Activated CD4-positive, alpha-beta T cell treated with anti-CD3 and anti-CD28 coated beads for 24 hours (primary cell): ENCODE results near the gene NIF3L1.

Experiments used
- DNase-seq, 2 donors: peaks; one replicate each; pipeline ENCODE4 v3.0.0-alpha.2; 2020; ENCODE audit warnings: low read depth in 2 of 2

NIF3L1 gene

DNA sequence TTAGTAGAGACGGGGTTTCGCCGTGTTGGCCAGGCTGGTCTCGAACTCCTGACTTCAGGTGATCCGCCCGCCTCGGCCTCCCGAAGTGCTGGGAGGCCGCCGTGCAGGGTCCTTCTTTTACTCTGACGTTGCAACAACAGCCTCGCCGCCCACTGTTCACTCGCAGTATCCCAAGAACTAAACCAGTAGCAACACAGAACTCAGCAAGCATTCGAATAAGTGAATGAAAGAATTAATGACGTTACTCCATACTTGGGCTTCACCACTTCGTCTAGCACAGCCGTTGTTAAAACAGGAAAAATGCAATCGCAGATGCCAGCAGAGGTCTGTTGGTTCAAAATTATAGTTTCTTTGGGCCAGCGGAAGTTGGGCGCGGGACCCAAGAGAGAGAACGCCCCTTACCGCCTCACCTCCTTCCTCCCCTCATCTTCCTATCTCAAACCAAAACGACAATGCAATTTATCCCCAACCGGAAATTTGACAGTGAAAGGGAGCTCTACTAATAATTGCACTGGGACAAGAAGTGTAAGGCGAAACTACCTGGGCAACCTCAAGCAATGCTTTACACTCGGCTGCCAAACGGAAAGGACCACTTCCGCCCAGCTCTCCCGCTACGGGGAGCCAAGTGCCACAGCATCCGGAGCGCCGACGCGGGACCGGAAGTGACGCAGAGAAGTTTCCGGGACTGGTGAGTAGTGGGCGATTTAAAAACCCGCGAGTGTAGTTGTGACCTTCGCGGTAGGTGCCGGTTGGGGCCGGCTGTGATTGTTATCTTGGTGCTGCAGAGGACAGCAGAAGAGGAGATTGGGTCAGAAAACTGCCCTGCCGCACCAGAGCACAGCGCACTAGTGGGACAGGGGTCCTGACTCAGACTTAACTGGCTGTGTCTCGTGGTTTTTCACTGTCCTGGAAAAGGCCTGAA is at the start of gene NIF3L1, which contains the start of gene PPIL3:
Gene NIF3L1 (plus strand): TSS at position 668 of the 922 bp plus-strand sequence. CDS start 2,573 bp downstream, outside the sequence.
Gene PPIL3 (minus strand): TSS at position 374 of the 922 bp plus-strand sequence. CDS start 1,462 bp downstream, outside the sequence.
- DNase-seq: peak; percentile 94 to 95

DNA sequence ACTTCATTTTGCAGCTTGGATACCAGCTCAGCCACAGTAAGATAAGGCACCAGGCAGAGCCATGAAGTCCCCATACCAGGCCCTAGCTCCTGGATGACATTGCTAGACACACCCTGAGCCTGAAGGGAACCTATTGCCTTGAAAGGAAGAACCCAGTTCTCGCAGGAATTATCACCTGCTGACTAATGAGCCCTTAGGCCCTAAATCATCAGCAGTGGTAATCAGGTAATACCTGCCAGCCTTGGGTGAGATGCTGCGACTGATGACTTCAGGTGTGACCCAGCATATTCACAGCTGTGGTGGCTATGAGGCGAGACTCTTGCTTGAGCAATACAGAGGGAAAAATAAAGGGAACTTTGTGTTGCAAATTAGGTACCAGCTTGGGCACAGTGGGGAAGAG is 49.7 kb upstream of the NIF3L1 start:
- DNase-seq: no peak

- no peak for DNase-seq
Observed at GRCh38 chr2:200843993-200844948, 44.9 kb upstream of the NIF3L1 start.

- DNase-seq: no peak
Observed at GRCh38 chr2:200845194-200845593, 44.0 kb upstream of the NIF3L1 start.

- no peak for DNase-seq
Observed at GRCh38 chr2:200845669-200846325, 43.4 kb upstream of the NIF3L1 start.

DNA sequence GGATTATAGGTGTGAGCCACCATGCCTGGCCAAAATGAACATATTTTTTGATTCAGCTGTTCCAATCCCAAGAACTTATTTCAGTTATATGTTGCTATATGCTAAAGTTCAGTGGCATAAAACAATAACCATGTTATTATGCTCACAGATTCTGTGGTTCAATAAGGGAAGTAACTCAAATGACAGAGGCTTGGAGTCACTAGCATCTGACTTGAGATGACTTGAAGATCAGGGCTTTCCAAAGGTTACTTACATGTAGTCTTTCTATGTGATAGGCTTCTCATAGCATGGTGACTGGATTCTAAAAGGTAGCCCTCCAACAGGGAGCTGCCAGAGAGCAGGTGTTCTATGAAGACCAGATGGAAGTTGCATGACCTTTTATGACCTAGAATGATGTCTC is 41.9 kb upstream of the NIF3L1 start:
- DNase-seq: no peak

GRCh38 chr2:200847939-200848338 is 41.2 kb upstream of the NIF3L1 start:
- DNase-seq: no peak

DNA sequence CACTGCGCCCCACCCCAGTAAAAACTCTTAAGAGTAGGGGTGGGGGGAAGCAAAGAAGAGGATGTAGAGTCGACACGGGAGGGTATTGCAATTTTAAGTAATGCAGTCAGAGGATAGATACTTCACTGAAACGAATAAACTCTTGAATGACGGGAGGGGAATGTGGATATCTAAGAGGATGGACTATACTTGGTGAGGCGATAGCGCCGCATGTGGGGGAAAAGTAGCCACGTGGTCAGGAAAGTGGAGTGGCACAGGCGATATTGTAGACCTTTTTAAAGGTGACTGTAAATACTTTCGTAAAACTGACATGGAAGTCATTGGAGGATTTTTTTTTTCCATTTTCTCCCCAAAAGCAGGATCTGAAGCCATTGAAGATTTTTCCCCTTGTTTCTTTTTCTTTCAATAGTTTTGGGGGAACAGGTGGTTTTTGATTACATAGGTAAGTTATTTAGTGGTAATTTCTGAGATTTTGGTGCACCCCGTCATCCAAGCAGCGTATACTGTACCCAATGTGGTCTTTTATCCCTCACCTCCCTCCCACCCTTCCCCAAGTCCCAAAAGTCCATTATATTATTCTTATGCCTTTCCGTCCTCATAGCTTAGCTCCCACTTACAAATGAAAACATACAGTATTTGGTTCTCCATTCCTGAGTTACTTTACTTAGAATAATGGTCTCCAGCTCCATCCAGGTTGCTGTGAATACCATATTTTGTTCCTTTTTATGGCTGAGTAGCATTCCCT is 38.5 kb upstream of the NIF3L1 start:
- DNase-seq: no peak

DNA sequence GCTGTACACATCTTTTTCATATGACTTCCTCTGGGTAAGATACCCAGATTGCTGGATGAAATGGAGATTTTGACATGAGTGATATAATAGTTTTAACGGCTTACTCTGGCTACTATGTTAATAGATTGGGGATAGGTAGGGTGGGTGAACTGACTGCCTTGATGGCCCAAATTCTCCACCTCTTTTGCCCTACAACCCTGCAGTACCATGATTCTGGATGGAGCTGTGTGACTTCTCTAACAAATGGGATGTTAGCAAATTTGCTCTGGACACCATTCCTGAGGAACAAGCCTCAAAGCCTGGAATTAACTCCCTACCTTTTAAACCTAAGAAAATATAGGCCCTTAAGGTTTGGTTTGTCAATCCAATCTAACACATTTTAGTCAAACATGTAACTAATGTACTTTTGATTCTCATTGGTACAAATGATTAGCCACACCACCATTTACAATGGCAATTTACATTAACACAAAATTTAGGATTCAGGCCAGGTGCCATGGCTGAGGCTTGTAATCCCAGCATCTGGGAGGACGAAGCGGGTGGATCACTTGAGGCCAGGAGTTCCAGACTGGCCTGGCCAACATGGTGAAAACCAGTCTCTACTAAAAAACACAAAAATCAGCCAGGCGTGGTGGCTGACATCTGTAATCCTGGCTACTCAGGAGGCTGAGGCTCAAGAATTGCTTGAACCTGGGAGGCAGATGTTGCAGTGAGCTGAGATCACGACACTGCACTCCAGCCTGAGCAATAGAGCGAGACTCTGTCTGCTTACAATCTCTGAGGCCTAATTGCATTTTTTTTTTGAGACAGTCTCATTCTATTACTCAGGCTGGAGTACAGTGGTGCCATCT is 37.5 kb upstream of the NIF3L1 start:
- no peak for DNase-seq

DNA sequence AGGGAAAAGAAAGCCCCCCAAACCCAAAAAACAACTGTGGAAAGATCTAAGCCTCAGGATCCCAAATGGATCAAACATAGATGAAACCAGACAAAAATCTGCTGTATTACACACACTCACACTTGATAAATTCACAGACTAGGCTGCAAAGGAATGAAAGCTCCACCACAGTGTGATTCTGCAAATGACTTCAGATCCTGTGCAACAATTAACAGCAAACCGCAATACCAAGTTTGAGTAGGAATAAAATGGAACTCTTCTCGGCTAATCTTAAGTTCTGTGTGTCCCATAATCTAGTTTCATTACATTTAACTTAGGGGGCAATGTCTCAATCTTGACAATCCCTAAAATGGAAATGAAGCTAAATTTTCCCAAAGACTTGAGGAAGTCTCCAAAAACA is 36.6 kb upstream of the NIF3L1 start:
- DNase-seq: no peak

- DNase-seq: no peak
Observed at GRCh38 chr2:200856806-200857205, 32.4 kb upstream of the NIF3L1 start.

DNA sequence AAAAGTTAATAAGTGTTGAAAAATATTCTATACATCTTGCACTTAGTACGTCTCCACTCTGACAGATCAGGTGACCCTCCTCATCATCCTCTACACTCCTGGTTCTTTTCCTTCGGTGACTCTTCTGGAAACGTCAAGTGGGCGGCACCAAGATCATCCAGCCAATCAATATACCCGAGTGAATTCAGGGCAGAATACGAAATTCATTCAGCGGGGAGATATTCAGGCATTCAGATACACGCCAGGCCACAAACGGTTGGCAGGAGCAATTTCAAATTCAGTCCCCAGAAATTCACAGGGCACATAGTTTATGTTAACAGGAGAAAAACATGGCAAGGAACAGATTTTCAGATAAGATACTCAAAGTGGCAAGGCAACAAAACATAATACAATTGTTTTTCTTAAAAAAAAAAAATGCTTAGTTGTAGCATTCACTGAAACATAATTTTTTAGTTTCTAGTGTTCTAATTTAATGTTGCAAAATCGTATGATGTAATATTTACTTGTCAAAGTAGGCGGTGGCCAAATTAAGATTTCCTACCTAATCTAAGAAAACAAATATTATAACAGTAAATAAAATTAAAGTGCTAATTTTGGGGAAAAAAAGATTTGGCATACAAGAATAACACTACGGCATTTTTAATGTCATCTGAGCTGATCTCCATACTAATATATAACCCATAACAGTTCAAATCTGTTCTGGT is 28.9 kb upstream of the NIF3L1 start:
- no peak for DNase-seq

- DNase-seq: no peak
Observed at GRCh38 chr2:200861617-200862155, 27.5 kb upstream of the NIF3L1 start.

GRCh38 chr2:200862532-200863000 is 26.6 kb upstream of the NIF3L1 start:
- DNase-seq: peak in 1 of 2 donors; percentile 50

- no peak for DNase-seq
Observed at GRCh38 chr2:200863782-200864175, 25.4 kb upstream of the NIF3L1 start.

GRCh38 chr2:200864176-200865034 is 24.8 kb upstream of the NIF3L1 start, which contains the start of gene CLK1:
Gene CLK1, minus strand, starts transcription at chr2:200864658. Its CDS starts 2,796 bp downstream, at chr2:200861862.
- DNase-seq: peak; percentile 92 to 94

DNA sequence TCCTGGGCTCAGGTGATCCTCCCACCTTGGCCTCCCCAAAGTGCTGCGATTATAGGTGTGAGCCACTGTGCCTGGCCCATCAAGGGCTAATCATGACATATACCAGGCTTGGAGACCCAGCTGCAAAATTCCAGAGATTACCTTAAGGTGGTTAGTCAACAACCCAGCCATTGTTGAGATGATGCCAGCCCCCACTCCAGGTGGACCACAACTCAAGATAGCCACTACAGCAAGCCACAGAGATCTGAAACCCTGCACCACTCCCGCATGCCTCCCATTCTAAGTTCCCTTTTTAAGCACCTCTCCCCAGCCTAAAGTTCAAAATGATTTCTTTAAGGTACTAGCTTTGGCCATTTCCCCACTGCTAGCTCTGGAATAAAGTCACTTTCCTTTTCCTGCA is 20.2 kb upstream of the NIF3L1 start:
- no peak for DNase-seq

DNA sequence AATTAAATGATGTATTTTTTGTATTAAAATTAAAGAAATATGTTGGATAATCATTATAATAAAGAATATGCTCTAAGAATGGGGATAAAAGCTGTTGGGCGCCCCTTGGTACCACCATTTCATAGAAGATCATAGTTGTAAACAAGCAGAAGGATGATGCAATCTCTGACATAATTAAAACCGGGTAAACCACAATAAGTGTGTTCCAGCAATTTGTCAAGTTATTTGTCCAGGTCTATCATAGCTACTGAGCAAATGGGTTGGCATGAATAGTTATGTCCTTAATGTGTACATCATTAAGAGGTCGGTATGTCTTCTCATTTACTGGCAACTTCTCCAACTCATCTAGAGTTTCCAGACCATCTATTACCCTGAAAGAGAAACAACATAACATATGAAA is 18.0 kb upstream of the NIF3L1 start:
- DNase-seq: no peak
